Neural crest cell (in vitro differentiated cells): ENCODE measurements around the gene KRTDAP. TPM values are rescaled to one million over a fixed set of nuclear protein-coding genes. Genes with fewer than 3 reads are reported as not detected.

Source experiments
- DNase-seq: peaks from one replicate; pipeline ENCODE4 v3.0.0; 2021; ENCODE audit warnings: low read depth, mixed read lengths, low spot score
- H3K27ac Mint-ChIP-seq: one replicate; pipeline ENCODE4 v1.8.0; 2021; ENCODE audit warnings: mild to moderate bottlenecking, mixed read lengths; ENCODE audit not compliant: unreplicated experiment
- H3K27me3 Mint-ChIP-seq: 2 replicates; pipeline ENCODE4 v1.8.0; 2021; ENCODE audit warnings: low read depth, mild to moderate bottlenecking, mixed read lengths
- H3K36me3 Mint-ChIP-seq: 2 replicates; pipeline ENCODE4 v1.8.0; 2021; ENCODE audit warnings: low read depth, mild to moderate bottlenecking, mixed read lengths
- H3K4me1 Mint-ChIP-seq: 2 replicates; pipeline ENCODE4 v1.8.0; 2021; ENCODE audit warnings: mixed read lengths
- H3K4me3 Mint-ChIP-seq: one replicate; pipeline ENCODE4 v1.8.0; 2021; ENCODE audit warnings: mild to moderate bottlenecking, mixed read lengths
- H3K9me3 Mint-ChIP-seq: 2 replicates; pipeline ENCODE4 v1.8.0; 2021; ENCODE audit warnings: mixed read lengths
- CTCF ChIP-seq: fragments of 200-600 bp; sonication (generic); conservative IDR thresholded peaks from 2 replicates; pipeline ENCODE4 v1.5.0; 2021; ENCODE audit warnings: antibody characterized with exemption, mild to moderate bottlenecking
- total RNA-seq: library from RNA; stranded (reverse); gene quantifications from 2 replicates; pipeline ENCODE4 v1.2.1, GENCODE V29; 2021

The KRTDAP gene
- total RNA-seq, 1 donor from 2014 or later, result not detected

- Mint-ChIP-seq H3K27ac (no peak overlapping the region), H3K4me1 (no peaks in the 10 kb centered on the region), H3K9me3 (no peaks in the 10 kb centered on the region), H3K4me3 (no peak overlapping the region), H3K36me3 (no peaks in the 10 kb centered on the region), H3K27me3 (peaks cover 38% of the 10 kb centered on the region)
- no peak for DNase-seq
- no peak for TF ChIP-seq CTCF
These were observed 52.2 kb downstream of the KRTDAP start for GRCh38 chr19:35438096-35438495.

DNA sequence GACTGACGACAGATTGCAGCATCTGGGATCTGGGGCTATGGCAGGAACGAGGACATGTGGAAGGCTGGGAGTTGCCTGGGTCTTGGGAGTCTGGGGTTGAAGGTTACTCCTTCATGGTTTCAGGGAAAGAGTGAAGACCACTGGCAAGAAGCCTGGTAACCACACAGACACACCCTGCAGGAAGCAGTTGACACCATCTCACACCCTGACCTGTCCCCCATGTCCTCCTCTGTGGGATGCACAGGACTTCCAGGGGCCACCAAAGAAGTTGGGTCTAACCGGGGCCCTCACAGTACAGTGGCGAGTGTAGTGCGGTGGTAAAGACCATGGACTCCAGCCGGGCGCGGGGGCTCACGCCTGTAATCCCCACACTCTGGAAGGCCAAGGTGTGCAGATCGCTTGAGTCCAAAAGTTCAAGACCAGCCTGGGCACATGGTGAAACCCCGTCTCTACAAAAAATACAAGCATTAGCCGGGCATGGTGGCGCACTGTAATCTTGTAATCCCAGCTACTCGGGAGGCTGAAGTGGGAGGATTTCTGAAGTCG is 52.8 kb downstream of the KRTDAP start:
- H3K4me3 Mint-ChIP-seq, result no peak overlapping the region
- DNase-seq, result no peak
- no peaks in the 10 kb centered on the region for H3K9me3 Mint-ChIP-seq
- H3K36me3 Mint-ChIP-seq, result no peaks in the 10 kb centered on the region
- no peak for TF ChIP-seq CTCF
- H3K27me3 Mint-ChIP-seq, result peaks cover 44% of the 10 kb centered on the region
- H3K27ac Mint-ChIP-seq, result no peak overlapping the region
- H3K4me1 Mint-ChIP-seq, result no peaks in the 10 kb centered on the region

Other genes with a start within 250 kb of the KRTDAP start
- gene LSR, start 241.5 kb downstream of the KRTDAP start, total RNA-seq, result 3.5 and 4.0 TPM in 2 replicates
- gene USF2, start 221.5 kb downstream of the KRTDAP start, total RNA-seq, result 107 and 111 TPM in 2 replicates
- gene HAMP, start 207.9 kb downstream of the KRTDAP start, total RNA-seq, result 0.47 and 0.57 TPM in 2 replicates
- not detected in 2 replicates for gene MAG, start 198.3 kb downstream of the KRTDAP start, total RNA-seq
- not detected in 2 replicates for gene CD22, start 161.3 kb downstream of the KRTDAP start, total RNA-seq
- not detected in 2 replicates for gene FFAR1, start 142.6 kb downstream of the KRTDAP start, total RNA-seq
- gene FFAR3, start 132.0 kb downstream of the KRTDAP start, total RNA-seq, result not detected in 2 replicates
- gene GPR42, start 119.4 kb downstream of the KRTDAP start, total RNA-seq, result not detected in 2 replicates
- gene FFAR2, start 42.2 kb downstream of the KRTDAP start, total RNA-seq, result not detected in 2 replicates
- gene DMKN, start 23.2 kb upstream of the KRTDAP start, total RNA-seq, result not detected in 2 replicates
- gene SBSN, start 37.8 kb upstream of the KRTDAP start, total RNA-seq, result 0.20 and 0.21 TPM in 2 replicates
- gene GAPDHS, start 43.0 kb upstream of the KRTDAP start, total RNA-seq, result not detected in 2 replicates
- gene TMEM147, start 55.2 kb upstream of the KRTDAP start, total RNA-seq, result 95.1 and 105 TPM in 2 replicates
- not detected in 2 replicates for gene ATP4A, start 73.2 kb upstream of the KRTDAP start, total RNA-seq
- gene PMIS2, start 95.7 kb upstream of the KRTDAP start, total RNA-seq, result not detected in 2 replicates
- 52.8 and 55.9 TPM in 2 replicates for gene HAUS5, start 122.3 kb upstream of the KRTDAP start, total RNA-seq
- gene RBM42, start 138.6 kb upstream of the KRTDAP start, total RNA-seq, result 88.1 and 96.8 TPM in 2 replicates
- 1.7 and 1.8 TPM in 2 replicates for gene ETV2, start 151.3 kb upstream of the KRTDAP start, total RNA-seq
- 329 and 339 TPM in 2 replicates for gene COX6B1, start 157.9 kb upstream of the KRTDAP start, total RNA-seq
- gene UPK1A, start 176.1 kb upstream of the KRTDAP start, total RNA-seq, result not detected in 2 replicates
- not detected in 2 replicates for gene ZBTB32, start 214.1 kb upstream of the KRTDAP start, total RNA-seq
- 60.1 and 64.2 TPM in 2 replicates for gene KMT2B, start 227.5 kb upstream of the KRTDAP start, total RNA-seq